Germinal center (tissue), 1 donor: ENCODE measurements around the gene WNT11.
A peak's percentile ranks its signal among the peaks of the same experiment; 100 is the strongest.

Experiments
- DNase-seq: peaks from one replicate; pipeline ENCODE4 v3.0.0; 2012; ENCODE audit warnings: mixed read lengths, low spot score

Gene WNT11

GRCh38 chr11:76153571-76153923, 52.8 kb downstream of the WNT11 start:
- no peak for DNase-seq

- peak; percentile 69 for DNase-seq
Observed at GRCh38 chr11:76152741-76153570, 53.3 kb downstream of the WNT11 start.

- peak; percentile 83 for DNase-seq
Observed at GRCh38 chr11:76152086-76152681, 54.1 kb downstream of the WNT11 start.

- no peak for DNase-seq
Observed at GRCh38 chr11:76151556-76152085, 54.7 kb downstream of the WNT11 start.

GRCh38 chr11:76150141-76150540, 56.2 kb downstream of the WNT11 start:
- no peak for DNase-seq

GRCh38 chr11:76149713-76150112, 56.6 kb downstream of the WNT11 start:
- no peak for DNase-seq

GRCh38 chr11:76148941-76149613, 57.2 kb downstream of the WNT11 start:
- no peak for DNase-seq

- DNase-seq = no peak
Observed at GRCh38 chr11:76148231-76148630, 58.1 kb downstream of the WNT11 start.

- no peak for DNase-seq
Observed at GRCh38 chr11:76147106-76147740, 59.1 kb downstream of the WNT11 start.

GRCh38 chr11:76143274-76143673, 63.0 kb downstream of the WNT11 start:
- DNase-seq = no peak

GRCh38 chr11:76141901-76142588, 64.3 kb downstream of the WNT11 start:
- no peak for DNase-seq

- no peak for DNase-seq
Observed at GRCh38 chr11:76140912-76141574, 65.3 kb downstream of the WNT11 start.

- DNase-seq = no peak
Observed at GRCh38 chr11:76139314-76139713, 67.0 kb downstream of the WNT11 start.
